ENCODE measurements around the gene FAM78A. TPM values are rescaled to one million over a fixed set of nuclear protein-coding genes. Genes with fewer than 3 reads are reported as not detected.

FAM78A gene
- total RNA-seq, 1 donor from 2014 or later: 0.73 TPM

GRCh38 chr9:131237931-131238401 is 38.3 kb downstream of the FAM78A start:
- Mint-ChIP-seq H3K36me3 (ENCODE audit: low read depth, unreplicated experiment) (peaks cover 14% of the 10 kb centered on the region), H3K4me1 (ENCODE audit: low read depth, unreplicated experiment) (peaks cover 14% of the 10 kb centered on the region), H3K27ac (ENCODE audit: unreplicated experiment) (peak overlapping the region; percentile 93), H3K9me3 (ENCODE audit: unreplicated experiment) (peaks cover 2% of the 10 kb centered on the region), H3K4me3 (ENCODE audit: unreplicated experiment) (peak overlapping the region; percentile 34), H3K27me3 (ENCODE audit: low read depth, unreplicated experiment) (peaks cover 5% of the 10 kb centered on the region)
- H3K36me3 ChIP-seq (ENCODE audit: insufficient read depth, low read length): peaks cover 15% of the 10 kb centered on the region
- DNase-seq (ENCODE audit: low read depth): peak; percentile 90
- peak; percentile 13 for FAIRE-seq
- peak overlapping the region; percentile 30 for H3K4me3 ChIP-seq (ENCODE audit: insufficient read depth, low read depth, low read length)
- no peaks in the 10 kb centered on the region for H4K20me1 ChIP-seq (ENCODE audit: insufficient read depth, low read length)
- peak overlapping the region; percentile 73 for H3K9ac ChIP-seq (ENCODE audit: low read length)
- H3K27ac ChIP-seq (ENCODE audit: low read depth, low read length): peak overlapping the region; percentile 83
- H3K4me1 ChIP-seq (ENCODE audit: insufficient read depth, low read length): peaks cover 23% of the 10 kb centered on the region
- no peaks in the 10 kb centered on the region for H3K79me2 ChIP-seq (ENCODE audit: insufficient read depth, low read length)
- no peaks in the 10 kb centered on the region for H3K9me3 ChIP-seq (ENCODE audit: insufficient read depth, low read depth, low read length)
- peak overlapping the region; percentile 72 for H2AFZ ChIP-seq (ENCODE audit: low read depth, low read length)
- H3K4me2 ChIP-seq (ENCODE audit: low read length): peak overlapping the region; percentile 81
- no peaks in the 10 kb centered on the region for H3K27me3 ChIP-seq (ENCODE audit: insufficient read depth, low read length)
- TF ChIP-seq EZH2 (IDR thresholded peaks at IDR 0.05; ENCODE audit: insufficient read depth, low read length) (no peak), CTCF (IDR thresholded peaks at IDR 0.05; ENCODE audit: insufficient read depth, low read depth, low read length) (no peak)

GRCh38 chr9:131237291-131237690 is 39.0 kb downstream of the FAM78A start:
- Mint-ChIP-seq H3K36me3 (ENCODE audit: low read depth, unreplicated experiment) (peaks cover 13% of the 10 kb centered on the region), H3K9me3 (ENCODE audit: unreplicated experiment) (no peaks in the 10 kb centered on the region), H3K27me3 (ENCODE audit: low read depth, unreplicated experiment) (peaks cover 5% of the 10 kb centered on the region), H3K4me1 (ENCODE audit: low read depth, unreplicated experiment) (peaks cover 14% of the 10 kb centered on the region), H3K4me3 (ENCODE audit: unreplicated experiment) (no peak overlapping the region), H3K27ac (ENCODE audit: unreplicated experiment) (peak overlapping the region; percentile 93)
- H3K9ac ChIP-seq (ENCODE audit: low read length): no peak overlapping the region
- no peak overlapping the region for H3K4me2 ChIP-seq (ENCODE audit: low read length)
- TF ChIP-seq CTCF (IDR thresholded peaks at IDR 0.05; ENCODE audit: insufficient read depth, low read depth, low read length) (no peak), EZH2 (IDR thresholded peaks at IDR 0.05; ENCODE audit: insufficient read depth, low read length) (no peak)
- no peaks in the 10 kb centered on the region for H3K79me2 ChIP-seq (ENCODE audit: insufficient read depth, low read length)
- peaks cover 15% of the 10 kb centered on the region for H3K36me3 ChIP-seq (ENCODE audit: insufficient read depth, low read length)
- H3K27me3 ChIP-seq (ENCODE audit: insufficient read depth, low read length): no peaks in the 10 kb centered on the region
- H3K27ac ChIP-seq (ENCODE audit: low read depth, low read length): peak overlapping the region; percentile 83
- DNase-seq (ENCODE audit: low read depth) (no peak), FAIRE-seq (no peak)
- no peaks in the 10 kb centered on the region for H4K20me1 ChIP-seq (ENCODE audit: insufficient read depth, low read length)
- H3K9me3 ChIP-seq (ENCODE audit: insufficient read depth, low read depth, low read length): no peaks in the 10 kb centered on the region
- no peak overlapping the region for H3K4me3 ChIP-seq (ENCODE audit: insufficient read depth, low read depth, low read length)
- H2AFZ ChIP-seq (ENCODE audit: low read depth, low read length): no peak overlapping the region
- peaks cover 23% of the 10 kb centered on the region for H3K4me1 ChIP-seq (ENCODE audit: insufficient read depth, low read length)

GRCh38 chr9:131236761-131237160 is 39.5 kb downstream of the FAM78A start:
- no peak overlapping the region for H2AFZ ChIP-seq (ENCODE audit: low read depth, low read length)
- no peak overlapping the region for H3K4me3 Mint-ChIP-seq (ENCODE audit: unreplicated experiment)
- no peak overlapping the region for H3K4me2 ChIP-seq (ENCODE audit: low read length)
- FAIRE-seq: no peak
- H3K9me3 ChIP-seq (ENCODE audit: insufficient read depth, low read depth, low read length): no peaks in the 10 kb centered on the region
- peaks cover 5% of the 10 kb centered on the region for H3K27me3 Mint-ChIP-seq (ENCODE audit: low read depth, unreplicated experiment)
- H3K4me1 Mint-ChIP-seq (ENCODE audit: low read depth, unreplicated experiment): peaks cover 14% of the 10 kb centered on the region
- peaks cover 13% of the 10 kb centered on the region for H3K36me3 Mint-ChIP-seq (ENCODE audit: low read depth, unreplicated experiment)
- H3K4me3 ChIP-seq (ENCODE audit: insufficient read depth, low read depth, low read length): no peak overlapping the region
- H3K27ac Mint-ChIP-seq (ENCODE audit: unreplicated experiment): no peak overlapping the region
- H3K4me1 ChIP-seq (ENCODE audit: insufficient read depth, low read length): peaks cover 23% of the 10 kb centered on the region
- no peak overlapping the region for H3K9ac ChIP-seq (ENCODE audit: low read length)
- TF ChIP-seq CTCF (IDR thresholded peaks at IDR 0.05; ENCODE audit: insufficient read depth, low read depth, low read length) (no peak), EZH2 (IDR thresholded peaks at IDR 0.05; ENCODE audit: insufficient read depth, low read length) (no peak)
- H3K36me3 ChIP-seq (ENCODE audit: insufficient read depth, low read length): peaks cover 20% of the 10 kb centered on the region
- no peak overlapping the region for H3K27ac ChIP-seq (ENCODE audit: low read depth, low read length)
- H3K9me3 Mint-ChIP-seq (ENCODE audit: unreplicated experiment): no peaks in the 10 kb centered on the region
- no peak for DNase-seq (ENCODE audit: low read depth)
- H4K20me1 ChIP-seq (ENCODE audit: insufficient read depth, low read length): no peaks in the 10 kb centered on the region
- no peaks in the 10 kb centered on the region for H3K79me2 ChIP-seq (ENCODE audit: insufficient read depth, low read length)
- no peaks in the 10 kb centered on the region for H3K27me3 ChIP-seq (ENCODE audit: insufficient read depth, low read length)

All from astrocyte (in vitro differentiated cells and primary cell).